ENCODE measurements around the gene RSPRY1. TPM values are rescaled to one million over a fixed set of nuclear protein-coding genes. Genes with fewer than 3 reads are reported as not detected.

The RSPRY1 gene
- total RNA-seq, 2 donors from 2014 or later: 28.7 to 32.5 TPM

- Histone ChIP-seq H3K27ac (no peak overlapping the region), H3K9me3 (no peaks in the 10 kb centered on the region), H3K4me1 (ENCODE audit: control insufficient read depth in 1 of 2, low read depth in 2 of 2) (peaks cover 0 to under 1% of the 10 kb centered on the region in 2 donors), H3K4me3 (no peak overlapping the region), H3K36me3 (peaks cover 44% of the 10 kb centered on the region), H3K27me3 (replicated peaks; ENCODE audit: insufficient read depth) (no peaks in the 10 kb centered on the region)
- no peak for TF ChIP-seq CTCF (IDR thresholded peaks at IDR 0.05)
- DNase-seq (ENCODE audit: low spot score) (no peak), ATAC-seq (ENCODE audit: insufficient number of reproducible peaks, low FRiP score, low read depth) (no peak)
Observed at GRCh38 chr16:57252148-57252721, 66.1 kb downstream of the RSPRY1 start.

GRCh38 chr16:57253466-57253865 lies 67.3 kb downstream of the RSPRY1 start:
- Histone ChIP-seq H3K36me3 (peaks cover 43% of the 10 kb centered on the region), H3K4me3 (no peak overlapping the region), H3K9me3 (no peaks in the 10 kb centered on the region), H3K27me3 (replicated peaks; ENCODE audit: insufficient read depth) (no peaks in the 10 kb centered on the region), H3K27ac (no peak overlapping the region), H3K4me1 (ENCODE audit: control insufficient read depth in 1 of 2, low read depth in 2 of 2) (no peaks in the 10 kb centered on the region)
- DNase-seq (ENCODE audit: low spot score) (no peak), ATAC-seq (ENCODE audit: insufficient number of reproducible peaks, low FRiP score, low read depth) (no peak)
- no peak for TF ChIP-seq CTCF (IDR thresholded peaks at IDR 0.05)

GRCh38 chr16:57255686-57256415 lies 69.7 kb downstream of the RSPRY1 start:
- H3K27me3 ChIP-seq (replicated peaks; ENCODE audit: insufficient read depth): no peaks in the 10 kb centered on the region
- no peak for TF ChIP-seq CTCF (IDR thresholded peaks at IDR 0.05)
- ATAC-seq (ENCODE audit: insufficient number of reproducible peaks, low FRiP score, low read depth) (no peak), DNase-seq (ENCODE audit: low spot score) (no peak)
- no peaks in the 10 kb centered on the region for H3K4me1 ChIP-seq (ENCODE audit: control insufficient read depth in 1 of 2, low read depth in 2 of 2)
- no peaks in the 10 kb centered on the region for H3K9me3 ChIP-seq
- no peak overlapping the region for H3K27ac ChIP-seq
- no peak overlapping the region for H3K4me3 ChIP-seq
- H3K36me3 ChIP-seq: peaks cover 25% of the 10 kb centered on the region

- DNase-seq (ENCODE audit: low spot score): no peak
- Histone ChIP-seq H3K27me3 (replicated peaks; ENCODE audit: insufficient read depth) (no peaks in the 10 kb centered on the region), H3K36me3 (peaks cover 25% of the 10 kb centered on the region), H3K4me1 (ENCODE audit: control insufficient read depth in 1 of 2, low read depth in 2 of 2) (no peaks in the 10 kb centered on the region), H3K9me3 (no peaks in the 10 kb centered on the region), H3K27ac (no peak overlapping the region), H3K4me3 (no peak overlapping the region)
- ATAC-seq (ENCODE audit: insufficient number of reproducible peaks, low FRiP score, low read depth): no peak
- no peak for TF ChIP-seq CTCF (IDR thresholded peaks at IDR 0.05)
Observed at GRCh38 chr16:57256601-57257395, 70.7 kb downstream of the RSPRY1 start.

GRCh38 chr16:57257455-57258070 lies 71.4 kb downstream of the RSPRY1 start:
- ATAC-seq (ENCODE audit: insufficient number of reproducible peaks, low FRiP score, low read depth) (no peak), DNase-seq (ENCODE audit: low spot score) (no peak)
- Histone ChIP-seq H3K27ac (no peak overlapping the region), H3K9me3 (no peaks in the 10 kb centered on the region), H3K36me3 (peaks cover 17% of the 10 kb centered on the region), H3K27me3 (replicated peaks; ENCODE audit: insufficient read depth) (no peaks in the 10 kb centered on the region), H3K4me3 (no peak overlapping the region), H3K4me1 (ENCODE audit: control insufficient read depth in 1 of 2, low read depth in 2 of 2) (no peaks in the 10 kb centered on the region)
- TF ChIP-seq CTCF (IDR thresholded peaks at IDR 0.05): no peak
